OCI-LY7 (cell line): Measurements from ENCODE around the gene RNF213.

Source experiments
- CTCF ChIP-seq: fragments of 200-600 bp; sonication (generic); conservative IDR thresholded peaks from 2 replicates; pipeline ENCODE4 v1.5.1; 2014; ENCODE audit warnings: mild to moderate bottlenecking, antibody characterized with exemption, low read length, moderate library complexity, mixed read lengths
- EZH2phosphoT487 ChIP-seq: fragments of 200-600 bp; sonication (generic); IDR thresholded peaks from 2 replicates; pipeline ENCODE4 v1.6.1; 2018; ENCODE audit warnings: low read depth, borderline replicate concordance, mild to moderate bottlenecking, mixed run types, antibody characterized with exemption, low read length, moderate library complexity, mixed read lengths

DNA sequence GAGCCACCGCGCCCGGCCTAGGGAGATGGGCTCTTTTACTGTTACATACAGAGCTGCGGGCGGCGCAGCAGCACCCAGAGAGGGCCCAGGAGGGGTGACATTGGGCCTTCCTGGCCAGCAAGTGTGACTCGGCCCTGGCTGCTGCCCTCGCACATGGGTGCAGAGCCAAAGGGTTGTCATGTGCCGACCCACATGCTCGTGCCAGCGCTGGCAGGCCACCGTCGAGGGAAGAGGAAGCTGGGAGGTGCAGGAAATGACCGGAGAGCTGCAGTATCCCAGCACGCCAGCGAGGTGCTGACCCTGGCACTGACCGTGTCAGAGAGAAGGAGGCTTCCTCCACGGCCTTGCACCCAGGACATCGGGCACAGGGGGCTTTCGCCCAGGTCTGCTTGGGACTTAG, 162.3 kb downstream of the RNF213 start:
- TF ChIP-seq CTCF (no peak), EZH2phosphoT487 (no peak)
